Right ventricle myocardium superior (tissue), 1 donor: Measurements from ENCODE around the gene TSGA10. TPM values are rescaled to one million over a fixed set of nuclear protein-coding genes. Genes with fewer than 3 reads are reported as not detected.
A peak's percentile ranks its signal among the peaks of the same experiment; 100 is the strongest.
"Not testable (repeated sequence)": the region's sequence is repeated elsewhere in the genome, so short reads cannot be mapped to it uniquely, and the experiment has no call there.

Experiments used
- ATAC-seq: fragments of 200-7000 bp; cut with Tn5 transposase; one replicate; pipeline ENCODE4 v1.9.1; 2020; ENCODE audit warnings: mild to moderate bottlenecking; ENCODE audit not compliant: poor library complexity
- DNase-seq: peaks from one replicate; pipeline ENCODE4 v3.0.0-alpha.2; 2020
- intact Hi-C: fragments of 100-400 bp; cut with DNase I; formaldehyde crosslinking; loops from one replicate; pipeline ENCODE4 v1.11.2; 2022
- total RNA-seq: library from RNA; stranded (reverse); fragmentation: NEBNext Ultra II Directional; extraction: Animal tissue kit (Norgen Biotek cat#: 25700); gene quantifications from one replicate; pipeline ENCODE4 v1.2.1, GENCODE V29; 2021
- donor health status: DM: no; HTN: yes; CAD: no; lungs with severe emphysema.

Gene TSGA10
- total RNA-seq, 1 donor from 2014 or later = 3.4 TPM

- DNase-seq (no peak), ATAC-seq (no peak)
- intact Hi-C loops = no loop called here
These were observed 58.0 kb downstream of the TSGA10 start for GRCh38 chr2:99096728-99097127.

- intact Hi-C loops = no loop called here
- no peak for ATAC-seq
These were observed 66.7 kb downstream of the TSGA10 start for GRCh38 chr2:99088017-99088416.

GRCh38 chr2:99086385-99086784, 68.4 kb downstream of the TSGA10 start:
- intact Hi-C loops = no loop called here
- DNase-seq (no peak), ATAC-seq (no peak)

More at GRCh38 chr2:99088017-99088416, 66.7 kb downstream of the TSGA10 start:
- DNase-seq = no peak

- no peak for DNase-seq
- intact Hi-C loops = no loop called here
- no peak for ATAC-seq
These were observed 69.3 kb downstream of the TSGA10 start for GRCh38 chr2:99085421-99085820.

- intact Hi-C loops = no loop called here
These were observed 70.5 kb downstream of the TSGA10 start for GRCh38 chr2:99084256-99084655.

GRCh38 chr2:99081891-99082290, 72.9 kb downstream of the TSGA10 start:
- DNase-seq (no peak), ATAC-seq (no peak)
- intact Hi-C loops = no loop called here

More at GRCh38 chr2:99084256-99084655, 70.5 kb downstream of the TSGA10 start:
- ATAC-seq (no peak), DNase-seq (no peak)

GRCh38 chr2:99079226-99079625, 75.5 kb downstream of the TSGA10 start:
- intact Hi-C loops = no loop called here
- DNase-seq (no peak), ATAC-seq (no peak)

GRCh38 chr2:99072551-99072950, 82.2 kb downstream of the TSGA10 start:
- ATAC-seq = no peak
- no peak for DNase-seq
- intact Hi-C loops = no loop called here

- intact Hi-C loops = loop anchor here (5.0 kb wide), 1 partner anchor 416 kb away; no protein-coding TSS in a partner anchor
These were observed 86.7 kb downstream of the TSGA10 start for GRCh38 chr2:99067871-99068625.

GRCh38 chr2:99066075-99066958, 88.4 kb downstream of the TSGA10 start:
- intact Hi-C loops = loop anchor here (5.0 kb wide), 1 partner anchor 414 kb away; no protein-coding TSS in a partner anchor
- DNase-seq (no peak), ATAC-seq (peak; percentile 63)

More at GRCh38 chr2:99067871-99068625, 86.7 kb downstream of the TSGA10 start:
- ATAC-seq (no peak), DNase-seq (no peak)

GRCh38 chr2:99049187-99049586, 105.6 kb downstream of the TSGA10 start:
- DNase-seq, intact Hi-C loops, ATAC-seq: not testable (repeated sequence)

GRCh38 chr2:99040736-99041300, 113.9 kb downstream of the TSGA10 start:
- intact Hi-C loops, ATAC-seq, DNase-seq: not testable (repeated sequence)

GRCh38 chr2:99035920-99036319, 118.8 kb downstream of the TSGA10 start:
- ATAC-seq (no peak), DNase-seq (no peak)
- intact Hi-C loops = no loop called here

GRCh38 chr2:99032786-99033185, 122.0 kb downstream of the TSGA10 start:
- intact Hi-C loops = no loop called here

GRCh38 chr2:99032001-99032400, 122.7 kb downstream of the TSGA10 start:
- ATAC-seq (no peak), DNase-seq (no peak)
- intact Hi-C loops = no loop called here

More at GRCh38 chr2:99032786-99033185, 122.0 kb downstream of the TSGA10 start:
- ATAC-seq = no peak
- DNase-seq = no peak

- DNase-seq = no peak
- ATAC-seq = no peak
- intact Hi-C loops = no loop called here
These were observed 123.3 kb downstream of the TSGA10 start for GRCh38 chr2:99031481-99031880.

GRCh38 chr2:99028558-99028957, 126.2 kb downstream of the TSGA10 start:
- no peak for ATAC-seq
- intact Hi-C loops = no loop called here
- no peak for DNase-seq

- intact Hi-C loops = no loop called here
- ATAC-seq (no peak), DNase-seq (no peak)
These were observed 126.9 kb downstream of the TSGA10 start for GRCh38 chr2:99027856-99028255.

- ATAC-seq = no peak
- intact Hi-C loops = no loop called here
- DNase-seq = no peak
These were observed 154.0 kb downstream of the TSGA10 start for GRCh38 chr2:99000708-99001107.
